ENCODE data around the gene SLC26A5.

- no peak for TF ChIP-seq CTCF (IDR thresholded peaks at IDR 0.05; ENCODE audit: extremely low read depth in 1 of 2, insufficient read depth in 1 of 2, low read depth in 1 of 2, low read length in 2 of 2)
- no peak for TF ChIP-seq MYC (IDR thresholded peaks at IDR 0.05; ENCODE audit: low read depth, low read length)
- TF ChIP-seq POLR2A (IDR thresholded peaks at IDR 0.05; ENCODE audit: low read depth, low read length), result no peak
- no peak for TF ChIP-seq MAX (IDR thresholded peaks at IDR 0.05; ENCODE audit: insufficient read depth, insufficient read length)
- no peak for TF ChIP-seq FOS (IDR thresholded peaks at IDR 0.05; ENCODE audit: borderline replicate concordance, insufficient read depth, low read length)
- no peak for TF ChIP-seq POLR2AphosphoS5 (IDR thresholded peaks at IDR 0.05; ENCODE audit: insufficient read depth, low read depth, low read length)
- TF ChIP-seq JUN (IDR thresholded peaks at IDR 0.05; ENCODE audit: borderline replicate concordance, insufficient read depth, insufficient read length, low read depth), result no peak
Observed at GRCh38 chr7:103338864-103339263, 107.1 kb downstream of the SLC26A5 start.
